ENCODE results near the gene LONP1. TPM values are rescaled to one million over a fixed set of nuclear protein-coding genes. Genes with fewer than 3 reads are reported as not detected.
"Not testable (repeated sequence)": the region's sequence is repeated elsewhere in the genome, so short reads cannot be mapped to it uniquely, and the experiment has no call there.

Gene LONP1
- total RNA-seq, 1 donor from 2014 or later = 37.1 TPM

DNA sequence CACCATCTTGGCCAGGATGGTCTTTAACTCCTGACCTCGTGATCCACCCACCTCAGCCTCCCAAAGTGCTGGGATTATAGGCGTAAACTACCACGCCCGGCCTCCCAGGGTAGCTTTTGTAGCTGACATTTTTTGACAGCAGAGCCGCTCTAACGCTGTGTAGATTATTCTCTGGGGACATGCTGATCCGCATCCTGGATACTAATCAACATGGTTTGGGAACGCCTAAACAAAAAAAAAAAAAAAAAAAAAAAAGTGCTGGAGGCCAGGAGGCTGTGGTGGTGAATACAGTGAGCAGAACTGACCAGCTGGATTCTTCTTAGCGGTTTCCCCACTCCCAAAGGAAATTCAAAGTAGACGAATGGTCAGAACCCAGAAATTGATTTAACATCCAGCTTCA, 5.1 kb downstream of the LONP1 start:
- no peak overlapping the region for H3K27ac ChIP-seq (ENCODE audit: low read depth, low read length)
- H3K9ac ChIP-seq (ENCODE audit: low read depth in 1 of 3, low read length in 3 of 3) = no peak overlapping the region
- no peak overlapping the region for H3K4me3 ChIP-seq (ENCODE audit: low read length in 3 of 3)
- peaks cover 33 to 35% (median 33%) of the 10 kb centered on the region in 3 donors for H3K36me3 ChIP-seq (ENCODE audit: control insufficient read depth in 3 of 3, insufficient read depth in 3 of 3, low read length in 3 of 3)
- no peaks in the 10 kb centered on the region for H3K9me3 ChIP-seq (ENCODE audit: control insufficient read depth in 3 of 3, low read length in 3 of 3)
- H3K4me1 ChIP-seq (ENCODE audit: control insufficient read depth in 3 of 3, insufficient read depth in 3 of 3, low read length in 3 of 3) = peaks cover 22 to 25% (median 23%) of the 10 kb centered on the region in 3 donors
- H3K27me3 ChIP-seq (ENCODE audit: control insufficient read depth in 3 of 3, insufficient read depth in 3 of 3, low read length in 3 of 3) = no peaks in the 10 kb centered on the region

DNA sequence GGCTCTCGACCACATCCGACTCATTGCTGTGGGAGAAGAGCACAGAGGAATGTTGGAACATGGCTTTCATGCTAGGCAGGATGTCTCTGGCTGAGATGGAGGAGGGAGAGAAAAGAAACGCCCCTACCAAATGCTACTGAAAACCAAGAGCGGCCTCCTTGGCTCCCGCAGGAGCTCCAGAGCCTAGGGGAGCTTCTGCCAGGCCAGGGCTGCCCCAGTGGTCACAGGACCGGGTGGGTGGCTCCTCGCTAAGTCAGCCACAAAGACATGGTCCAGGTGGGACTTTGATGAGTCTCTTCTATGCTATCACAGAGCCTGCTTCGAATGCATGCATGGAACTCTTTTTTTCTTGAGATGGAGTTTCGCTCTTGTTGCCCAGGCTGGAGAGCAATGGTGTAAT, 6.7 kb downstream of the LONP1 start:
- Histone ChIP-seq H3K27ac (ENCODE audit: low read depth, low read length) (no peak overlapping the region), H3K36me3 (ENCODE audit: control insufficient read depth in 3 of 3, insufficient read depth in 3 of 3, low read length in 3 of 3) (peaks cover 33 to 39% (median 33%) of the 10 kb centered on the region in 3 donors), H3K4me1 (ENCODE audit: control insufficient read depth in 3 of 3, insufficient read depth in 3 of 3, low read length in 3 of 3) (peaks cover 10 to 11% (median 11%) of the 10 kb centered on the region in 3 donors)

DNA sequence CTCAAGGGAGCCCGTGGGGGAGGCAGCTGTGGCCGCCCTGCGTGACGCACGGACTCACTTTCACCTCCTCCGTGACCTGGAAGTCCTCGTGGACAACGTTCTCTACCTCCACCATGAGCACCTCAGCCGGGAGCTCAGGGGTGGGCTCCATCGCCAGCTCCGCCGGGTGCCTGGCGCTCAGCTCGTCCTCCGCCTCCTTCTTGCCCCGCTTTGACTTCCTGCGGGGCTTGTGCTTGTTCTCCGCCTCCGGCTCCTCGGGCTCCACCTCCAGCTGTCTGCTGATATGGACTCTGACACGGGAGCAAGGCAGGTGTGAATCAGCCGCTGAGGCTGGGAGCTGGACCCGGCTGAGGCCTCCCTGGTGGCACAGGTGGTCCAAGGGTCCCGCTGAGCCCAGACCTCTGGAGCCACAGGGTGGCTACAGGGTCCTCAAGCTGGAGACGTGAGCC, 8.2 kb downstream of the LONP1 start:
- no peak overlapping the region for H3K27ac ChIP-seq (ENCODE audit: low read depth, low read length)
- no peak overlapping the region for H3K4me3 ChIP-seq (ENCODE audit: low read length in 3 of 3)
- no peaks in the 10 kb centered on the region for H3K27me3 ChIP-seq (ENCODE audit: control insufficient read depth in 3 of 3, insufficient read depth in 3 of 3, low read length in 3 of 3)
- no peaks in the 10 kb centered on the region for H3K9me3 ChIP-seq (ENCODE audit: control insufficient read depth in 3 of 3, low read length in 3 of 3)
- no peaks in the 10 kb centered on the region for H3K4me1 ChIP-seq (ENCODE audit: control insufficient read depth in 3 of 3, insufficient read depth in 3 of 3, low read length in 3 of 3)
- H3K36me3 ChIP-seq (ENCODE audit: control insufficient read depth in 3 of 3, insufficient read depth in 3 of 3, low read length in 3 of 3) = peaks cover 43 to 48% (median 45%) of the 10 kb centered on the region in 3 donors
- no peak overlapping the region for H3K9ac ChIP-seq (ENCODE audit: low read depth in 1 of 3, low read length in 3 of 3)

More for the DNA sequence above, 6.7 kb downstream of the LONP1 start:
- H3K9ac ChIP-seq (ENCODE audit: low read depth in 1 of 3, low read length in 3 of 3) = no peak overlapping the region
- no peak overlapping the region for H3K4me3 ChIP-seq (ENCODE audit: low read length in 3 of 3)
- no peaks in the 10 kb centered on the region for H3K9me3 ChIP-seq (ENCODE audit: control insufficient read depth in 3 of 3, low read length in 3 of 3)
- no peaks in the 10 kb centered on the region for H3K27me3 ChIP-seq (ENCODE audit: control insufficient read depth in 3 of 3, insufficient read depth in 3 of 3, low read length in 3 of 3)

DNA sequence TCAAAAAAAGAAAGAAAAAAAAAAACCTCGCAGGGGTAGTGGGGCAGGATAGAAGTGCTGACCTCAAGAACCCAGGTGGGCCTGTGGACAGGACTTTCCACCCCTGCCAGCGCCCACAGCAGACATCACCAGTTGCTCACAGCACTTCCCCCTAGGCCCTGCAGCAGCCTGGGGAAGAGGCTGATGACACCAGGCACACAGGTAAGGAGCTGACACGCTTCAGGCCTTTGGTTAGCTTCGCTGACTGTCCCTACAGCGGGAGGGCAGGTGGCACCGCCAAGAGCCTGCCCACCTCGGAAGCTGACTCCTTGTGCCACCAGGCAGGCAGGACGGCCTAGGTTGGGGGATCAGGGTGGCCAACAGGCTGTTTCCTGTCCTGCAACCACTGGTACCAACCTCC, 8.9 kb downstream of the LONP1 start:
- Histone ChIP-seq H3K36me3 (ENCODE audit: control insufficient read depth in 3 of 3, insufficient read depth in 3 of 3, low read length in 3 of 3) (peaks cover 46 to 52% (median 49%) of the 10 kb centered on the region in 3 donors), H3K27ac (ENCODE audit: low read depth, low read length) (no peak overlapping the region), H3K9ac (ENCODE audit: low read depth in 1 of 3, low read length in 3 of 3) (no peak overlapping the region), H3K4me1 (ENCODE audit: control insufficient read depth in 3 of 3, insufficient read depth in 3 of 3, low read length in 3 of 3) (no peaks in the 10 kb centered on the region), H3K4me3 (ENCODE audit: low read length in 3 of 3) (no peak overlapping the region), H3K9me3 (ENCODE audit: control insufficient read depth in 3 of 3, low read length in 3 of 3) (no peaks in the 10 kb centered on the region), H3K27me3 (ENCODE audit: control insufficient read depth in 3 of 3, insufficient read depth in 3 of 3, low read length in 3 of 3) (no peaks in the 10 kb centered on the region)

- Histone ChIP-seq H3K36me3 (ENCODE audit: control insufficient read depth in 3 of 3, insufficient read depth in 3 of 3, low read length in 3 of 3) (peaks cover 60 to 66% (median 60%) of the 10 kb centered on the region in 3 donors), H3K9me3 (ENCODE audit: control insufficient read depth in 3 of 3, low read length in 3 of 3) (no peaks in the 10 kb centered on the region), H3K4me1 (ENCODE audit: control insufficient read depth in 3 of 3, insufficient read depth in 3 of 3, low read length in 3 of 3) (no peaks in the 10 kb centered on the region), H3K27ac (ENCODE audit: low read depth, low read length) (no peak overlapping the region), H3K27me3 (ENCODE audit: control insufficient read depth in 3 of 3, insufficient read depth in 3 of 3, low read length in 3 of 3) (no peaks in the 10 kb centered on the region), H3K9ac (ENCODE audit: low read depth in 1 of 3, low read length in 3 of 3) (no peak overlapping the region), H3K4me3 (ENCODE audit: low read length in 3 of 3) (no peak overlapping the region)
Measured at GRCh38 chr19:5707576-5708575, 12.1 kb downstream of the LONP1 start.

DNA sequence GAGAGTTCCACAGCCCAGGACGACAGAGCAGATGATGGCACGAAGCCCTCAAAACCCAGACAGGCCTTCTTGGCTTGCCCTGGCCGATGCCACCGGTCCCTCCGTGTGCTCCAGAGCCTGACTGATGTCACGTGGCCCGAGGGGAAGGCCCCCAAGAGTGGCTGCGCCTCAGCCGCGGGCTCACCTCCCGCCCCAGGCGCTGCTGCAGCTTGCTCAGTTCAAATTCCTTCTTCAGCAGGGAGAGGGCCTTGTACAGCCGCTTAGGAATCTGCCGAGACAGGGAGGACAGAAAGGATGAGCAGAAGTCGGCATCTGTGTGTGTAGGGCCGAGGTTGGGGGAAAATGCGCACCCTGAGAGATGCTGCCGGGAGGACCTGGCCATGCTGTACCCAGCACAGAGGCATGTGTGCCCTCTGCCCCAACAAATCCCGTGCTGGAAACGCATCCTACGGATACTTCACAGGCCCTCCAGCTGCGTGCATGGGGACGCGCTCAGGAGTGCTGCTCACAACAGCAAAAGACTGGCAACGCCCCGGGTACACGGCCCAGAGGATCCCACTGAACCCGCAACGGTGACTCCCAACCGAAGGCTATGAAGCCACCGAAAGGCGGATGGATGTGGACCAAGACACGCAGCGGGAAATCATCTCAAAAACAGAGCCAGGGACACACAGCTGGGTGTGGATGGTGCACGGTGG, 12.9 kb downstream of the LONP1 start:
- no peak overlapping the region for H3K9ac ChIP-seq (ENCODE audit: low read depth in 1 of 3, low read length in 3 of 3)
- H3K36me3 ChIP-seq (ENCODE audit: control insufficient read depth in 3 of 3, insufficient read depth in 3 of 3, low read length in 3 of 3) = peaks cover 51 to 58% (median 53%) of the 10 kb centered on the region in 3 donors
- H3K27ac ChIP-seq (ENCODE audit: low read depth, low read length) = no peak overlapping the region
- no peaks in the 10 kb centered on the region for H3K27me3 ChIP-seq (ENCODE audit: control insufficient read depth in 3 of 3, insufficient read depth in 3 of 3, low read length in 3 of 3)
- no peak overlapping the region for H3K4me3 ChIP-seq (ENCODE audit: low read length in 3 of 3)
- H3K9me3 ChIP-seq (ENCODE audit: control insufficient read depth in 3 of 3, low read length in 3 of 3) = no peaks in the 10 kb centered on the region
- no peaks in the 10 kb centered on the region for H3K4me1 ChIP-seq (ENCODE audit: control insufficient read depth in 3 of 3, insufficient read depth in 3 of 3, low read length in 3 of 3)

DNA sequence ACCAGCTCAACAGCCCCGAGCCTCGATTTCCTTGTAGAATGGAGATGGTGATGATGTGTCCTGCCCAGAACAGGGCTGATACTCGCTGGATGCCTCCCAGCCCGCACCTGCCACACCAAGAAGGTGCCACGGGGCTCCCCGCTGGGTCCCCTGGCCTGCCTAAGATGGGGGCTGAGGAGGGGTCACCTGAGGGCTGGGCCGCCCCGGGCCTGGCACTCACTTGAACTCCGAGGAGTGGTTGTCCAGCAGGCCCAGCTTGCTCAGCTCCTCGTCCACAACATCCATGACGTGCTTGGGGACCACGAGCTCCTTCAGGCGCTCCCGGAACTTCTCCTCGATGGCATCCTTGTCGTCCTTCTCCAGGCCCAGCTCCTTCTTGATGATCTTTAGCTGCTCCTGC, 14.4 kb downstream of the LONP1 start:
- peaks cover 44 to 50% (median 44%) of the 10 kb centered on the region in 3 donors for H3K36me3 ChIP-seq (ENCODE audit: control insufficient read depth in 3 of 3, insufficient read depth in 3 of 3, low read length in 3 of 3)

GRCh38 chr19:5703819-5704818, 15.8 kb downstream of the LONP1 start:
- no peak overlapping the region for H3K4me3 ChIP-seq (ENCODE audit: low read length in 3 of 3)
- H3K27ac ChIP-seq (ENCODE audit: low read depth, low read length) = no peak overlapping the region
- no peaks in the 10 kb centered on the region for H3K4me1 ChIP-seq (ENCODE audit: control insufficient read depth in 3 of 3, insufficient read depth in 3 of 3, low read length in 3 of 3)
- H3K9ac ChIP-seq (ENCODE audit: low read depth in 1 of 3, low read length in 3 of 3) = no peak overlapping the region
- H3K27me3 ChIP-seq (ENCODE audit: control insufficient read depth in 3 of 3, insufficient read depth in 3 of 3, low read length in 3 of 3) = no peaks in the 10 kb centered on the region
- peaks cover 43 to 56% (median 46%) of the 10 kb centered on the region in 3 donors for H3K36me3 ChIP-seq (ENCODE audit: control insufficient read depth in 3 of 3, insufficient read depth in 3 of 3, low read length in 3 of 3)
- no peaks in the 10 kb centered on the region for H3K9me3 ChIP-seq (ENCODE audit: control insufficient read depth in 3 of 3, low read length in 3 of 3)

More for the DNA sequence above, 14.4 kb downstream of the LONP1 start:
- Histone ChIP-seq H3K9me3 (ENCODE audit: control insufficient read depth in 3 of 3, low read length in 3 of 3) (no peaks in the 10 kb centered on the region), H3K4me1 (ENCODE audit: control insufficient read depth in 3 of 3, insufficient read depth in 3 of 3, low read length in 3 of 3) (no peaks in the 10 kb centered on the region), H3K9ac (ENCODE audit: low read depth in 1 of 3, low read length in 3 of 3) (no peak overlapping the region), H3K27ac (ENCODE audit: low read depth, low read length) (no peak overlapping the region), H3K4me3 (ENCODE audit: low read length in 3 of 3) (no peak overlapping the region), H3K27me3 (ENCODE audit: control insufficient read depth in 3 of 3, insufficient read depth in 3 of 3, low read length in 3 of 3) (no peaks in the 10 kb centered on the region)

- not testable (repeated sequence) for H3K27ac ChIP-seq (ENCODE audit: low read depth, low read length); H3K4me3 ChIP-seq (ENCODE audit: low read length in 3 of 3); H3K9ac ChIP-seq (ENCODE audit: low read depth in 1 of 3, low read length in 3 of 3); H3K4me1 ChIP-seq (ENCODE audit: control insufficient read depth in 3 of 3, insufficient read depth in 3 of 3, low read length in 3 of 3); H3K27me3 ChIP-seq (ENCODE audit: control insufficient read depth in 3 of 3, insufficient read depth in 3 of 3, low read length in 3 of 3); H3K9me3 ChIP-seq (ENCODE audit: control insufficient read depth in 3 of 3, low read length in 3 of 3)
- peaks cover 46 to 49% (median 47%) of the 10 kb centered on the region in 3 donors for H3K36me3 ChIP-seq (ENCODE audit: control insufficient read depth in 3 of 3, insufficient read depth in 3 of 3, low read length in 3 of 3)
Measured at GRCh38 chr19:5702053-5702410, 17.9 kb downstream of the LONP1 start.
